Measurements from ENCODE around the gene SIGLEC9.

Gene SIGLEC9

DNA sequence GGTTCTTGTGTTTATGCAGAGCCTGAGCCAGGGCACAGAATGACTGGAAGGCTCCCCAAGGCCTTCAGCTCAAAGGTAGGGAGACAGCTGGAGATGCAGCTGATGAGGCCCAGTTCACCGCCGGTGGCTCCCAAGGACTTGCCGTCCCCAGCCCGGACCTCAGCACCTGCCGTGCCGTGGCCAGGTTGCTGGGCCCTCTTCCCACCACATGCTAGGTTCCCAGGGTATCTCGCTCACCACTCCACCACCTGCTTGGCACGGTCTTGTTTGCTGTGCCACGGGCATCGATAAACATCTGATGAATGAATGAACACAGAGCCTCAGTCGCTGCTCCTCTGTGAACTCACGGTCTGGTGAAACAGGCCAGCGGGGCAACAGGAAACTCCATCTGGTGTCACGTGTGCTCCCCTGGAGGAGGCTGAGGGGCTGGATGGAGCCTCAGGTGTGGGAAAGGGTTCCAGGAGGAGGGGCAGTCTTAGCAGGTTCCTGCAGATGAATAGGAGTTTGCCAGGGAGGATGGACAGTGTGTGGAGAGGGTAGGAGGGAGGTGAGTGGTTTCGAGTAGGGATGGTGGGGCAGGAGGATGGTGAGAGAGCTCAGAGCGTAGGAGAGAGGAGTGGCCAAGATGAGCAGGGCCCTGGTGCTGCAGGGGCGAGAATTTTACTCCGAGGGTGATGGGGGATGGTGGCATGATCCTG lies 38.4 kb upstream of the SIGLEC9 start:
- no peaks in the 10 kb centered on the region for H3K9me3 ChIP-seq (ENCODE audit: insufficient read depth, low read depth, low read length)
- no peaks in the 10 kb centered on the region for H3K27me3 ChIP-seq (ENCODE audit: insufficient read depth, low read length)
- no peaks in the 10 kb centered on the region for H3K4me1 ChIP-seq (ENCODE audit: insufficient read depth, low read length)
- no peak overlapping the region for H3K9ac ChIP-seq (ENCODE audit: low read depth, low read length)
- no peak overlapping the region for H3K4me3 ChIP-seq (ENCODE audit: low read length)
- no peak overlapping the region for H3K27ac ChIP-seq (ENCODE audit: low read length)
- no peaks in the 10 kb centered on the region for H3K36me3 ChIP-seq (ENCODE audit: insufficient read depth, low read depth, low read length)

DNA sequence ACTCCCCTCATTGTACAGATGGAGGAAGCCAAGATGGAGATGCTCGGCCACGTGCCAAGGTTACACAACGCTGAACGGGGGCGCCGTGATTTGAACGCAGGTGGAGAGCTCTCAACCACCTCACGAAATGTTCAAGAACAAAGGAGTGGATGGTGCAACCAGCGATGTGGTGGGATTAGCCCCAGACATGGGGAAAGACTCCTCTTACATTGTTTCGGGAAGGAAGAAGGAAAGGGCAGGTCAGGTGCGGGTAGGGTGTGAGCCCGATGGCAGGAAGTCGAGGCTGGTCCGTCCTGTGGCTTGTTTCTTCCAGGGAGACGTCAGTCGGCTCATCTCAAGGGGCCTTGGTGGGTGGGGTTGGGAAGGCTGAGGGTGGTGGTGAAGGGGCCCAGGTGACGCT lies 34.9 kb upstream of the SIGLEC9 start:
- Histone ChIP-seq H3K4me1 (ENCODE audit: insufficient read depth, low read length) (peaks cover 4% of the 10 kb centered on the region; the same call in 1 of the 2 replicates), H3K9ac (ENCODE audit: low read depth, low read length) (no peak overlapping the region), H3K4me3 (ENCODE audit: low read length) (no peak overlapping the region), H3K27me3 (ENCODE audit: insufficient read depth, low read length) (no peaks in the 10 kb centered on the region), H3K9me3 (ENCODE audit: insufficient read depth, low read depth, low read length) (no peaks in the 10 kb centered on the region), H3K36me3 (ENCODE audit: insufficient read depth, low read depth, low read length) (no peaks in the 10 kb centered on the region), H3K27ac (ENCODE audit: low read length) (no peak overlapping the region)

DNA sequence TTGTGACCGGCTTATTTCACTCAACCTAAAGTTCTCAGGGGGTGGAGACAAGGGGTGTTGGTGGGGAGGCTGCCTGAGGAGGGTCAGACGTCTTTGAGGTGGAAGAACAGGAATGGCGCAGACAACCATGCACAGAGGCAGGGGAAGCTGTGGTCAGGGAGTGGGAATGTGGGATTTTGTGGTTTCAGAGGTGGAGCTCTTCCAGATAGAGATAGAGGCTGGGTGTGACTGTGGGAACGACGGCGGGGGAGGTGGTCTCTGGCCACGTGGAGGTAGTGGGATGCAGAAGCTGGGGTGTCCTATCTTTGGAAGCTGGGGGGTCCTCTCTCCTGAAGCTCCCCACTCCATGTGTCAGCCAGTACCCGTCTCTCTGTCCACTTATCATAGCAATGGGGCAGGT lies 34.2 kb upstream of the SIGLEC9 start:
- peaks cover 4% of the 10 kb centered on the region; the same call in 1 of the 2 replicates for H3K4me1 ChIP-seq (ENCODE audit: insufficient read depth, low read length)
- H3K27me3 ChIP-seq (ENCODE audit: insufficient read depth, low read length) = no peaks in the 10 kb centered on the region
- no peak overlapping the region for H3K9ac ChIP-seq (ENCODE audit: low read depth, low read length)
- H3K9me3 ChIP-seq (ENCODE audit: insufficient read depth, low read depth, low read length) = no peaks in the 10 kb centered on the region
- no peak overlapping the region for H3K27ac ChIP-seq (ENCODE audit: low read length)
- H3K4me3 ChIP-seq (ENCODE audit: low read length) = no peak overlapping the region
- H3K36me3 ChIP-seq (ENCODE audit: insufficient read depth, low read depth, low read length) = no peaks in the 10 kb centered on the region

DNA sequence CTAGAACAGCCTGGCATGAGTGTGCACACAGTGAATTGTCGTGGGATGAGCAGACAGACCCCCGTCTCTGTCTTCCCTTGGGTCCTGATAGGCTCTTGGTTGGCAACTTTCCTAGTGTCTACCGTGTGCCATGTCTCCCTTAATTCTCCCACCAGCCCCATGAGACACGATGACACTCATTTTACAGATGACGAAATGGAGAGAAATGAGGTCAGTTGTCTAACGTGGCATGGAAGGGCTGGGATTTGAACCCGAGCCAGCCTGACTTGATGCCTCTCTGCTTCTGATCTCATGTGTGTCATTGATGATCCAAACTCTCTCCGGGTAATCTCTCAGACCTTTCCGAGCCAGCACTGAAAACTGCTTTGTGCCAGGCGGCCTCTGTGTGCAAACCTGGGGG lies 33.6 kb upstream of the SIGLEC9 start:
- Histone ChIP-seq H3K9me3 (ENCODE audit: insufficient read depth, low read depth, low read length) (no peaks in the 10 kb centered on the region), H3K36me3 (ENCODE audit: insufficient read depth, low read depth, low read length) (no peaks in the 10 kb centered on the region), H3K9ac (ENCODE audit: low read depth, low read length) (no peak overlapping the region), H3K4me1 (ENCODE audit: insufficient read depth, low read length) (peaks cover 4% of the 10 kb centered on the region; the same call in 1 of the 2 replicates), H3K27ac (ENCODE audit: low read length) (no peak overlapping the region), H3K4me3 (ENCODE audit: low read length) (no peak overlapping the region), H3K27me3 (ENCODE audit: insufficient read depth, low read length) (no peaks in the 10 kb centered on the region)

DNA sequence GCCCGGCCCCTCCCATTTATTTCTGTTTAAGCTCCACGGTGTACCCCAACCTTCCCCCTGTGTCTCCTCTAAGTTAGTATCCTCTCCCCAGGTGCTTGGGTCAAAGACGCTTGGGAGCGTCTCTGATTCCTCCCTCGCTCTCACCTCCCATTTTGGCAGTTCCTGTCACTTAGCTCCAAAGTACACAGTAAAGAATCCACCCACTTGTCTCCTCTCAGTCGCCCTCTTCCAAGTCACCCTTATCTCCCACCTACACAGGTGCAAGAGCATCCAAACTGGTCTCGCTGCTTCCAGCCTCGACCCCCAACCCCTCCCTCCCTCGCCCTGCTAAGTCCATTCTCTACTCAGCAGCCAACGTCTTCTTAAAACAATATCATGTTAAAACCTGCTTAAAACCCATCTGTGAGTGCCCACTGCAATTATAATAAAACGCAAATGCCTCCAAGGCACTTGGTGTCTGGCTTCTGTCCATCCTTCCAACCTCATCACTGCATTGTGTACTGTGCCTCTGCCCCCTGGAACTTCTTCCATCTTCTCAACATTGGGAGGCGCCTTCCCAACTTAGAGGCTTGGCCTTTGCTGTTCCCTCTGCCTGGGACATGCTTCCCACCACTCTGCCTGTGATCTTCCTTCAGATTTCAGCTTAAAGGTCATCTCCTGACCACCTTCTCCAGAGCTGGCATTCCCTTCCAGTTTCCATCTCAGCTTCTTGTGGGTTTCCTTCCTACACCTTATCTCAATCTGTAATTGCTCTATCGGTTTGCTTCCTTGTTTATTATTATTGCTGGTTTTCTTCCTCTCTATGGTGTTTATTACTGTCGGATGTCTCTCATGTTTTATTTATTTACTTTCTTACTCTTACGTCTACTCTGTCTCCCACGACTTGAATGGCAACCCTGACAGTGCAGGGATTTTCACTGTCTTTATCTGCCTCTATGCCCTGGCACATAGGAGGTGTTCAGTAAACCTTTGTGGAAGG lies 32.5 kb upstream of the SIGLEC9 start:
- Histone ChIP-seq H3K27ac (ENCODE audit: low read length) (no peak overlapping the region), H3K4me1 (ENCODE audit: insufficient read depth, low read length) (peaks cover 4% of the 10 kb centered on the region; the same call in 1 of the 2 replicates), H3K9me3 (ENCODE audit: insufficient read depth, low read depth, low read length) (no peaks in the 10 kb centered on the region)

DNA sequence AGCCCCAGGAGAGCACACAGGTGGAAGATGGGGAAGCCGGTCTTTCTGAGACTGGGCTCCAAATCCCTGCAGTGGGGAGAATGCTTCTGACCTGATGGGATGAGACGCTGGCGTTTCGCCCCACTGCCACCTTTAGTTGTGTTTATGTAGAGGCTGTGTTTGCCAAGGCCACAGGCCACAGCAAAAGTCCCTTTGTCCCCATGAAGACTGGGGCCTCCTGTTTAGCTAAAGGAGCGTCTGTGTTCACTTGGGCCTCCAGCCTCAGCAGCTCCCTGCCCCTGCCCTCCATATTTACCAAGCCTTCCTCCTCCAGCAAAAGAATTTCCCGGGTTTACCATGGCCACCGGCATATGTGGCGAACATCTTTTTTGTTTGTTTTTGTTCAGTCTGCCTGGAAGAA lies 31.6 kb upstream of the SIGLEC9 start:
- H3K9me3 ChIP-seq (ENCODE audit: insufficient read depth, low read depth, low read length) = no peaks in the 10 kb centered on the region
- H3K27me3 ChIP-seq (ENCODE audit: insufficient read depth, low read length) = no peaks in the 10 kb centered on the region
- H3K9ac ChIP-seq (ENCODE audit: low read depth, low read length) = no peak overlapping the region
- no peaks in the 10 kb centered on the region for H3K36me3 ChIP-seq (ENCODE audit: insufficient read depth, low read depth, low read length)
- H3K4me3 ChIP-seq (ENCODE audit: low read length) = no peak overlapping the region
- peaks cover 4% of the 10 kb centered on the region; the same call in 1 of the 2 replicates for H3K4me1 ChIP-seq (ENCODE audit: insufficient read depth, low read length)
- H3K27ac ChIP-seq (ENCODE audit: low read length) = no peak overlapping the region

More for the DNA sequence above, 32.5 kb upstream of the SIGLEC9 start:
- Histone ChIP-seq H3K36me3 (ENCODE audit: insufficient read depth, low read depth, low read length) (no peaks in the 10 kb centered on the region), H3K9ac (ENCODE audit: low read depth, low read length) (no peak overlapping the region), H3K4me3 (ENCODE audit: low read length) (no peak overlapping the region), H3K27me3 (ENCODE audit: insufficient read depth, low read length) (no peaks in the 10 kb centered on the region)

DNA sequence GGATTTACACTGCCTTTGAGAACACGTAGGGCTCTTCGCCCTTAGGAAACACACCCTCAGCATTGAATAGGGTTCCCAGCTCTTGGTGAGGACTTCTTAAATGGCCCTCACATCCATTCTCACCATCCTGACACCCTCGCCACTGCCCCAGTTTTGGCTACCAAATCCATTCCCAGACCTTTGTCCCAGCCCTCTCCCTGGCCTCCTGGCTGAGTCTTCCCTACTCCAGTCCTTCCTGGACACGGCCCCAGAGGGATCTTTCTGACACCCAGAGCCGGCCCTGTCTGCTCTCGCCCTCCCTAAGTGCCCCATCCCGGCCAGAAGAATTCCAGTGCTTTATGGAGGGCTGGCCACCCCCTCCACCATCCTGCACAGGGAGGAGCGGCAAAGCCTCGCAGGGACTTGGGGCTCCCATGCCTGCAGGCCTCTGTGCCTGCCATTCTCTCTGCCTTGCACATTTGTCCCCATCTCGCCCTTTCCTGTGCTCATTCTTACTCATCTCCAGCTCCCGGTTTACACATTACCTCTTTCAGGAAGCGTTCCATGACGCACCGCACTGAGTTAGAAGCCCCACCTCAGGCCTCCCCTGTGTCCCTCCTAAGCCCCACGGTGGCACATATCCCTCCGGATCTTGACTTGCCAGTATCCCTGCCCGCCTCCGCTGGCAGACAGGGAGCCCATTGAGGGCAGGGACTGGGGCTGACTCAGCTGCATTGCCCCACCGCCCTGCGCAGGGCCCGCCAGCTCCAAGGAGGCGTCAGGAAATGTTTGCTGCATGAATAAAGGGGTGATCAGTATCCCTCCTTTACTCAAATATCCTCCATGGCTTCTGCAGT lies 31.0 kb upstream of the SIGLEC9 start:
- no peaks in the 10 kb centered on the region for H3K27me3 ChIP-seq (ENCODE audit: insufficient read depth, low read length)
- no peak overlapping the region for H3K9ac ChIP-seq (ENCODE audit: low read depth, low read length)
- no peak overlapping the region for H3K4me3 ChIP-seq (ENCODE audit: low read length)
- H3K36me3 ChIP-seq (ENCODE audit: insufficient read depth, low read depth, low read length) = no peaks in the 10 kb centered on the region
- H3K4me1 ChIP-seq (ENCODE audit: insufficient read depth, low read length) = peaks cover 4% of the 10 kb centered on the region; the same call in 1 of the 2 replicates
- no peaks in the 10 kb centered on the region for H3K9me3 ChIP-seq (ENCODE audit: insufficient read depth, low read depth, low read length)
- H3K27ac ChIP-seq (ENCODE audit: low read length) = no peak overlapping the region

DNA sequence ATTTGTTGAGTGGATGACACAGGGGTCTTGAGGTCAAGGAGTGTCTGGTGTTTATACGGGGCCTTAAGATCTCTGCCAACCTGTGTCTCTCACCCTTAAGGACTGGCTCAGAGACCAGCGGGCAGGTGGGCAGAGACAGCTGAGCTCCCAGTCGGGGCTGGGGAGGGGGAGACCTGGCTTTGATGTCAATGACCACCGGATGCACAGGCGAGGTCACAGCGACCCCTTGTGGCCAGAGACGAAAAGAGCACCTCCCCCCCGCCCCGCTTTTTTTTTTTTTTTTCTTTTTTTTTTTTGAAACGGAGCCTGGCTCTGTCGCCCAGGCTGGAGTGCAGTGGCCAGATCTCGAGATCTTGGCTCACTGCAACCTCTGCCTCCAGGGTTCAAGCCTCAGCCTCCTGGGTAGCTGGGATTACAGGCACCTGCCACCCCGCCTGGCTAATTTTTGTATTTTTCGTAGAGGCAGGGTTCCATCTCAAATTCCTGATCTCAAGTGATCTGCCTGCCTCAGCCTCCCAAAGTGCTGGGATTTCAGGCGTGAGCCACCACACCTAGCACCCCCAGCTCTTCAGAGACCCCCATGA lies 29.9 kb upstream of the SIGLEC9 start:
- no peak overlapping the region for H3K9ac ChIP-seq (ENCODE audit: low read depth, low read length)
- H3K36me3 ChIP-seq (ENCODE audit: insufficient read depth, low read depth, low read length) = no peaks in the 10 kb centered on the region
- H3K27me3 ChIP-seq (ENCODE audit: insufficient read depth, low read length) = no peaks in the 10 kb centered on the region
- H3K27ac ChIP-seq (ENCODE audit: low read length) = no peak overlapping the region
- H3K9me3 ChIP-seq (ENCODE audit: insufficient read depth, low read depth, low read length) = no peaks in the 10 kb centered on the region
- no peak overlapping the region for H3K4me3 ChIP-seq (ENCODE audit: low read length)
- peaks cover 4% of the 10 kb centered on the region; the same call in 1 of the 2 replicates for H3K4me1 ChIP-seq (ENCODE audit: insufficient read depth, low read length)

DNA sequence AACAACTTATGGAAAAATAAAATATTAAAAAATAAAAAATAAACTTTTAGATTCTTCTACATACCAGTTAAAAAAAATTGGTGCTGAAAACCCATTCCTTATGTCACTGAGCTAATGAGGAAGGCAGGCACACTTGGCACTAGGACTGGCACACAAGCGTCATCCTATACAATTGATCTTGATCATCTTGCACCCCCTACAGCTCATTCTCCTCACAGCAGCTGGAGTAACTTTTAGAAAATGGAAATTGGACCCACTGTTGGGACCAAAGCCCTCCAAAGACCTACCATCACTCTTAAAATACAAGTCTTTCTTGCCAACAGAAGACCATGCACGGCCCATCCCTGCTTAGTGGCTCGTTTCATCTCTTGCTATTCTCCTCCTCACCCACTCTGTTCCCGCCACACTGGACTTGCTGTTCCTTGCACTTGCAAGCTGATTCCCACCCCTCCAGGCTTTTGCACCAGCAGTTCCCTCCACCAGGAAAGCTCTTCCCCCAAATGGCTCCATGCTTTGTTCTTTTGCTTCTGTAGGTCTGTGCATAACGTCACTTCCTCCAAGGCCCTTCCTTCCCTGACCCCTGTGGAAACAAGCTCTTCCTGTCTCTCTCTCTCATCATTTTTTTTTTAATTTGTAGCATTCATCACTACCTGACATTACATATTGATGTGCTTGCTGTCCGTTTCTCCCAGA lies 28.1 kb upstream of the SIGLEC9 start:
- H3K9ac ChIP-seq (ENCODE audit: low read depth, low read length) = no peak overlapping the region
- no peak overlapping the region for H3K4me3 ChIP-seq (ENCODE audit: low read length)
- peaks cover 4% of the 10 kb centered on the region; the same call in 1 of the 2 replicates for H3K4me1 ChIP-seq (ENCODE audit: insufficient read depth, low read length)
- no peaks in the 10 kb centered on the region for H3K27me3 ChIP-seq (ENCODE audit: insufficient read depth, low read length)
- H3K36me3 ChIP-seq (ENCODE audit: insufficient read depth, low read depth, low read length) = no peaks in the 10 kb centered on the region; the same call in 1 of the 2 replicates
- H3K27ac ChIP-seq (ENCODE audit: low read length) = no peak overlapping the region
- no peaks in the 10 kb centered on the region for H3K9me3 ChIP-seq (ENCODE audit: insufficient read depth, low read depth, low read length)

DNA sequence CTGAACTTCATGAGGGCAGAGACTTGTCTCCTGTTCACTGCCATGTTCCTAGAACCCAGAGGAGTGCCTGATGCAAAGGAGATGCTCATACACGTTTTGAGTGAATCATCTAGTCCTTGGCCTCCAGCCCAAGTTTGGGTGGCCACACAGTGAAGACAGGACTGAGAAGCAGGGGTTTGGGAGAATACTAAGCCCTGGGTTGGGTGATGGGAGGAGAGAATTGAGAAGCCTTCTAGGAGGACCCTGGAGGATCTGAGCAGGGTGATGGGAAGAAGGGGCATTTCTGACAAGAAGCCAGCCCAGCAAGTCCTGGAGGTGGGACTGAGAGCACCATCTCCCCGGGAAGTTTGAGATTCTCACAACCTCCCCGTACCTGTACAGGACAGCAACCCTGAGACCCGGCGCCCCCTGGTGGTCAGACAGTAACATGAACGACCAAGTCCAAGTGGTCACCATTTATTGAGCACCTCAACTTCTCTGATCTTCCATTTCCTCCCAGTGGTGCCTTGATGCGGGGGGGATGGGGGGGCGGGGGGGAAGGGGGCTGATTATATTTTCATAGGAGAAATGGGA lies 27.5 kb upstream of the SIGLEC9 start:
- H3K4me3 ChIP-seq (ENCODE audit: low read length) = no peak overlapping the region
- no peaks in the 10 kb centered on the region; the same call in 1 of the 2 replicates for H3K36me3 ChIP-seq (ENCODE audit: insufficient read depth, low read depth, low read length)
- H3K4me1 ChIP-seq (ENCODE audit: insufficient read depth, low read length) = peaks cover 4% of the 10 kb centered on the region; the same call in 1 of the 2 replicates
- no peak overlapping the region for H3K27ac ChIP-seq (ENCODE audit: low read length)
- no peak overlapping the region for H3K9ac ChIP-seq (ENCODE audit: low read depth, low read length)
- no peaks in the 10 kb centered on the region for H3K9me3 ChIP-seq (ENCODE audit: insufficient read depth, low read depth, low read length)
- no peaks in the 10 kb centered on the region for H3K27me3 ChIP-seq (ENCODE audit: insufficient read depth, low read length)

Measured in iPS-20b (cell line).